HL-60 (cell line): ENCODE measurements around the gene HOXD11.

Experiments
- GABPA ChIP-seq: IDR thresholded peaks from 2 replicates; pipeline ENCODE4 v1.6.1; 2012; ENCODE audit warnings: low read depth
- POLR2AphosphoS5 ChIP-seq: IDR thresholded peaks from 2 replicates; pipeline ENCODE4 v1.6.1; 2012; ENCODE audit warnings: low read depth
- SPI1 ChIP-seq: IDR thresholded peaks from 2 replicates; pipeline ENCODE4 v1.6.1; 2012; ENCODE audit warnings: low read depth, mild to moderate bottlenecking, borderline replicate concordance
- TF ChIP-seq, protein P1 (sequence below): IDR thresholded peaks from one replicate; pipeline ENCODE4 v1.5.1; 2011; ENCODE audit warnings: low read length, control low read depth, inconsistent platforms; ENCODE audit not compliant: insufficient read depth
- TF ChIP-seq, protein P2 (sequence below): IDR thresholded peaks from 2 replicates; pipeline ENCODE4 v1.6.1; 2012; ENCODE audit warnings: low read depth; ENCODE audit not compliant: insufficient replicate concordance

DNA sequence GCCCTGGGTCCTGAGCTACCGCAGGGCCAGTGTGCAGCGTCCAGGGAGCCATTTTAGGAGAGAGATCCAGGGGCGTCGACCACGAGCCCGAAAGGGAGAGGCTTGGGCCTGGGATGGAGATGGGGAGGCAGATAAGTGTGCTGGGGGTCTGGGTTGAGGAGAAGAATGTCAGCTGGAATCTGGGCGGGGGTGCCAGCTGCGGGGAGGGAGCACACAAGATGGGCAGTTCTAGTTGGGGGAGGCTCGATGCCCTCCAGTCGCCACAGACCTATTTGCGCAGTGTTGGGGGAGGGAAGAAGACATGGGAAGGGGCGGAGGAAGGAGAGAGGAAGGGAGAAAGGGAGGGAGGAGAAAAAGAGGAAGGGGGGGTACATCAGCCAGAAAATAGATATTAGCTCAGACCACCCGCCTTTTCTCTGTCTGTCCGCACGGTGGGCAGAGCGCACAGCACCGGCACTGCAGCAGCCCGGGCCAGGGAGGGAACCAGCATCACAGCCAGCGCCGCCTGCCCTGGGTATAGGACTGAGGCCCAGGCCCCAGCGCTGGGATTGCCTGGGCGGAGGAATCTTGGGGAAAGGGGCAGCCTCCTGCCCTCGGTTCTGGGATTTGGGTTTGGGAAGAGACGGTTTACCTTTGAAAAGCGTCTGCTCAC, 1.9 kb upstream of the HOXD11 start:
- TF ChIP-seq, protein P1, sequence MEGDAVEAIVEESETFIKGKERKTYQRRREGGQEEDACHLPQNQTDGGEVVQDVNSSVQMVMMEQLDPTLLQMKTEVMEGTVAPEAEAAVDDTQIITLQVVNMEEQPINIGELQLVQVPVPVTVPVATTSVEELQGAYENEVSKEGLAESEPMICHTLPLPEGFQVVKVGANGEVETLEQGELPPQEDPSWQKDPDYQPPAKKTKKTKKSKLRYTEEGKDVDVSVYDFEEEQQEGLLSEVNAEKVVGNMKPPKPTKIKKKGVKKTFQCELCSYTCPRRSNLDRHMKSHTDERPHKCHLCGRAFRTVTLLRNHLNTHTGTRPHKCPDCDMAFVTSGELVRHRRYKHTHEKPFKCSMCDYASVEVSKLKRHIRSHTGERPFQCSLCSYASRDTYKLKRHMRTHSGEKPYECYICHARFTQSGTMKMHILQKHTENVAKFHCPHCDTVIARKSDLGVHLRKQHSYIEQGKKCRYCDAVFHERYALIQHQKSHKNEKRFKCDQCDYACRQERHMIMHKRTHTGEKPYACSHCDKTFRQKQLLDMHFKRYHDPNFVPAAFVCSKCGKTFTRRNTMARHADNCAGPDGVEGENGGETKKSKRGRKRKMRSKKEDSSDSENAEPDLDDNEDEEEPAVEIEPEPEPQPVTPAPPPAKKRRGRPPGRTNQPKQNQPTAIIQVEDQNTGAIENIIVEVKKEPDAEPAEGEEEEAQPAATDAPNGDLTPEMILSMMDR = no peak
- TF ChIP-seq POLR2AphosphoS5 = no peak
- no peak for TF ChIP-seq GABPA
- TF ChIP-seq, protein P2, sequence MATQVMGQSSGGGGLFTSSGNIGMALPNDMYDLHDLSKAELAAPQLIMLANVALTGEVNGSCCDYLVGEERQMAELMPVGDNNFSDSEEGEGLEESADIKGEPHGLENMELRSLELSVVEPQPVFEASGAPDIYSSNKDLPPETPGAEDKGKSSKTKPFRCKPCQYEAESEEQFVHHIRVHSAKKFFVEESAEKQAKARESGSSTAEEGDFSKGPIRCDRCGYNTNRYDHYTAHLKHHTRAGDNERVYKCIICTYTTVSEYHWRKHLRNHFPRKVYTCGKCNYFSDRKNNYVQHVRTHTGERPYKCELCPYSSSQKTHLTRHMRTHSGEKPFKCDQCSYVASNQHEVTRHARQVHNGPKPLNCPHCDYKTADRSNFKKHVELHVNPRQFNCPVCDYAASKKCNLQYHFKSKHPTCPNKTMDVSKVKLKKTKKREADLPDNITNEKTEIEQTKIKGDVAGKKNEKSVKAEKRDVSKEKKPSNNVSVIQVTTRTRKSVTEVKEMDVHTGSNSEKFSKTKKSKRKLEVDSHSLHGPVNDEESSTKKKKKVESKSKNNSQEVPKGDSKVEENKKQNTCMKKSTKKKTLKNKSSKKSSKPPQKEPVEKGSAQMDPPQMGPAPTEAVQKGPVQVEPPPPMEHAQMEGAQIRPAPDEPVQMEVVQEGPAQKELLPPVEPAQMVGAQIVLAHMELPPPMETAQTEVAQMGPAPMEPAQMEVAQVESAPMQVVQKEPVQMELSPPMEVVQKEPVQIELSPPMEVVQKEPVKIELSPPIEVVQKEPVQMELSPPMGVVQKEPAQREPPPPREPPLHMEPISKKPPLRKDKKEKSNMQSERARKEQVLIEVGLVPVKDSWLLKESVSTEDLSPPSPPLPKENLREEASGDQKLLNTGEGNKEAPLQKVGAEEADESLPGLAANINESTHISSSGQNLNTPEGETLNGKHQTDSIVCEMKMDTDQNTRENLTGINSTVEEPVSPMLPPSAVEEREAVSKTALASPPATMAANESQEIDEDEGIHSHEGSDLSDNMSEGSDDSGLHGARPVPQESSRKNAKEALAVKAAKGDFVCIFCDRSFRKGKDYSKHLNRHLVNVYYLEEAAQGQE = no peak
- no peak for TF ChIP-seq SPI1
